ENCODE data around the gene CDH13. TPM values are rescaled to one million over a fixed set of nuclear protein-coding genes. Genes with fewer than 3 reads are reported as not detected.

CDH13 gene
- total and polyA plus RNA-seq, 2 of the 8 experiments (the other 6 are each of a cell fraction or from before 2014, with no cell fraction given): 2.3 to 2.4 TPM

- TF ChIP-seq, protein P1, sequence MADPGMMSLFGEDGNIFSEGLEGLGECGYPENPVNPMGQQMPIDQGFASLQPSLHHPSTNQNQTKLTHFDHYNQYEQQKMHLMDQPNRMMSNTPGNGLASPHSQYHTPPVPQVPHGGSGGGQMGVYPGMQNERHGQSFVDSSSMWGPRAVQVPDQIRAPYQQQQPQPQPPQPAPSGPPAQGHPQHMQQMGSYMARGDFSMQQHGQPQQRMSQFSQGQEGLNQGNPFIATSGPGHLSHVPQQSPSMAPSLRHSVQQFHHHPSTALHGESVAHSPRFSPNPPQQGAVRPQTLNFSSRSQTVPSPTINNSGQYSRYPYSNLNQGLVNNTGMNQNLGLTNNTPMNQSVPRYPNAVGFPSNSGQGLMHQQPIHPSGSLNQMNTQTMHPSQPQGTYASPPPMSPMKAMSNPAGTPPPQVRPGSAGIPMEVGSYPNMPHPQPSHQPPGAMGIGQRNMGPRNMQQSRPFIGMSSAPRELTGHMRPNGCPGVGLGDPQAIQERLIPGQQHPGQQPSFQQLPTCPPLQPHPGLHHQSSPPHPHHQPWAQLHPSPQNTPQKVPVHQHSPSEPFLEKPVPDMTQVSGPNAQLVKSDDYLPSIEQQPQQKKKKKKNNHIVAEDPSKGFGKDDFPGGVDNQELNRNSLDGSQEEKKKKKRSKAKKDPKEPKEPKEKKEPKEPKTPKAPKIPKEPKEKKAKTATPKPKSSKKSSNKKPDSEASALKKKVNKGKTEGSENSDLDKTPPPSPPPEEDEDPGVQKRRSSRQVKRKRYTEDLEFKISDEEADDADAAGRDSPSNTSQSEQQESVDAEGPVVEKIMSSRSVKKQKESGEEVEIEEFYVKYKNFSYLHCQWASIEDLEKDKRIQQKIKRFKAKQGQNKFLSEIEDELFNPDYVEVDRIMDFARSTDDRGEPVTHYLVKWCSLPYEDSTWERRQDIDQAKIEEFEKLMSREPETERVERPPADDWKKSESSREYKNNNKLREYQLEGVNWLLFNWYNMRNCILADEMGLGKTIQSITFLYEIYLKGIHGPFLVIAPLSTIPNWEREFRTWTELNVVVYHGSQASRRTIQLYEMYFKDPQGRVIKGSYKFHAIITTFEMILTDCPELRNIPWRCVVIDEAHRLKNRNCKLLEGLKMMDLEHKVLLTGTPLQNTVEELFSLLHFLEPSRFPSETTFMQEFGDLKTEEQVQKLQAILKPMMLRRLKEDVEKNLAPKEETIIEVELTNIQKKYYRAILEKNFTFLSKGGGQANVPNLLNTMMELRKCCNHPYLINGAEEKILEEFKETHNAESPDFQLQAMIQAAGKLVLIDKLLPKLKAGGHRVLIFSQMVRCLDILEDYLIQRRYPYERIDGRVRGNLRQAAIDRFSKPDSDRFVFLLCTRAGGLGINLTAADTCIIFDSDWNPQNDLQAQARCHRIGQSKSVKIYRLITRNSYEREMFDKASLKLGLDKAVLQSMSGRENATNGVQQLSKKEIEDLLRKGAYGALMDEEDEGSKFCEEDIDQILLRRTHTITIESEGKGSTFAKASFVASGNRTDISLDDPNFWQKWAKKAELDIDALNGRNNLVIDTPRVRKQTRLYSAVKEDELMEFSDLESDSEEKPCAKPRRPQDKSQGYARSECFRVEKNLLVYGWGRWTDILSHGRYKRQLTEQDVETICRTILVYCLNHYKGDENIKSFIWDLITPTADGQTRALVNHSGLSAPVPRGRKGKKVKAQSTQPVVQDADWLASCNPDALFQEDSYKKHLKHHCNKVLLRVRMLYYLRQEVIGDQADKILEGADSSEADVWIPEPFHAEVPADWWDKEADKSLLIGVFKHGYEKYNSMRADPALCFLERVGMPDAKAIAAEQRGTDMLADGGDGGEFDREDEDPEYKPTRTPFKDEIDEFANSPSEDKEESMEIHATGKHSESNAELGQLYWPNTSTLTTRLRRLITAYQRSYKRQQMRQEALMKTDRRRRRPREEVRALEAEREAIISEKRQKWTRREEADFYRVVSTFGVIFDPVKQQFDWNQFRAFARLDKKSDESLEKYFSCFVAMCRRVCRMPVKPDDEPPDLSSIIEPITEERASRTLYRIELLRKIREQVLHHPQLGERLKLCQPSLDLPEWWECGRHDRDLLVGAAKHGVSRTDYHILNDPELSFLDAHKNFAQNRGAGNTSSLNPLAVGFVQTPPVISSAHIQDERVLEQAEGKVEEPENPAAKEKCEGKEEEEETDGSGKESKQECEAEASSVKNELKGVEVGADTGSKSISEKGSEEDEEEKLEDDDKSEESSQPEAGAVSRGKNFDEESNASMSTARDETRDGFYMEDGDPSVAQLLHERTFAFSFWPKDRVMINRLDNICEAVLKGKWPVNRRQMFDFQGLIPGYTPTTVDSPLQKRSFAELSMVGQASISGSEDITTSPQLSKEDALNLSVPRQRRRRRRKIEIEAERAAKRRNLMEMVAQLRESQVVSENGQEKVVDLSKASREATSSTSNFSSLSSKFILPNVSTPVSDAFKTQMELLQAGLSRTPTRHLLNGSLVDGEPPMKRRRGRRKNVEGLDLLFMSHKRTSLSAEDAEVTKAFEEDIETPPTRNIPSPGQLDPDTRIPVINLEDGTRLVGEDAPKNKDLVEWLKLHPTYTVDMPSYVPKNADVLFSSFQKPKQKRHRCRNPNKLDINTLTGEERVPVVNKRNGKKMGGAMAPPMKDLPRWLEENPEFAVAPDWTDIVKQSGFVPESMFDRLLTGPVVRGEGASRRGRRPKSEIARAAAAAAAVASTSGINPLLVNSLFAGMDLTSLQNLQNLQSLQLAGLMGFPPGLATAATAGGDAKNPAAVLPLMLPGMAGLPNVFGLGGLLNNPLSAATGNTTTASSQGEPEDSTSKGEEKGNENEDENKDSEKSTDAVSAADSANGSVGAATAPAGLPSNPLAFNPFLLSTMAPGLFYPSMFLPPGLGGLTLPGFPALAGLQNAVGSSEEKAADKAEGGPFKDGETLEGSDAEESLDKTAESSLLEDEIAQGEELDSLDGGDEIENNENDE (IDR thresholded peaks at IDR 0.05; ENCODE audit: insufficient replicate concordance, low read length): no peak
- TF ChIP-seq CHD2 (IDR thresholded peaks at IDR 0.05; ENCODE audit: low read length) (no peak), BACH1 (IDR thresholded peaks at IDR 0.05; ENCODE audit: low read length) (no peak), E2F6 (IDR thresholded peaks at IDR 0.05) (no peak), HDAC2 (IDR thresholded peaks at IDR 0.05; ENCODE audit: borderline replicate concordance in 1 of 2, low read depth in 2 of 2, low read length in 2 of 2) (no peak), SRF (IDR thresholded peaks at IDR 0.05; ENCODE audit: low read depth, low read length) (no peak), ZNF274 (IDR thresholded peaks at IDR 0.05; ENCODE audit: borderline replicate concordance, extremely low read depth, low read length) (no peak), GABPA (IDR thresholded peaks at IDR 0.05; ENCODE audit: borderline replicate concordance, insufficient read depth, low read length) (no peak), ATF2 (IDR thresholded peaks at IDR 0.05; ENCODE audit: low read length) (no peak)
Measured at GRCh38 chr16:83517398-83517797, 890.6 kb downstream of the CDH13 start (continued).
